Activated CD8-positive, alpha-beta T cell treated with anti-CD3 and anti-CD28 coated beads for 36 hours (primary cell): Measurements from ENCODE around the gene NCS1. TPM values are rescaled to one million over a fixed set of nuclear protein-coding genes. Genes with fewer than 3 reads are reported as not detected.

Source experiments
- ATAC-seq: fragments of 200-7000 bp; cut with Tn5 transposase; one replicate; pipeline ENCODE4 v1.10.0; 2021; ENCODE audit warnings: mild to moderate bottlenecking, moderate library complexity
- CTCF ChIA-PET: fragments of 350-600 bp; sonication (Branson Sonifier 250); formaldehyde crosslinking; loops from one replicate; lab custom pipeline; 2021; ENCODE audit warnings: antibody characterized with exemption; lab: Charles Lee
- POLR2A ChIA-PET: fragments of 350-600 bp; sonication (Branson Sonifier 250); formaldehyde crosslinking; loops from one replicate; lab custom pipeline; 2021; ENCODE audit warnings: antibody characterized with exemption; lab: Charles Lee
- DNase-seq: peaks from one replicate; pipeline ENCODE4 v3.0.0-alpha.2; 2020
- H3K27ac Mint-ChIP-seq: one replicate; pipeline ENCODE4 v1.8.0; 2021; ENCODE audit warnings: mild to moderate bottlenecking, mixed read lengths
- H3K27me3 Mint-ChIP-seq: one replicate; pipeline ENCODE4 v1.8.0; 2021; ENCODE audit warnings: mixed read lengths
- H3K36me3 Mint-ChIP-seq: one replicate; pipeline ENCODE4 v1.8.0; 2021; ENCODE audit warnings: low read depth, mixed read lengths
- H3K4me1 Mint-ChIP-seq: one replicate; pipeline ENCODE4 v1.8.0; 2021; ENCODE audit warnings: low read depth, mixed read lengths
- H3K4me3 Mint-ChIP-seq: one replicate; pipeline ENCODE4 v1.8.0; 2021; ENCODE audit warnings: mild to moderate bottlenecking, moderate library complexity, mixed read lengths
- H3K9me3 Mint-ChIP-seq: one replicate; pipeline ENCODE4 v1.8.0; 2021; ENCODE audit warnings: mixed read lengths
- intact Hi-C: fragments of 100-400 bp; cut with micrococcal nuclease; formaldehyde crosslinking; loops from one replicate; pipeline ENCODE4 v1.10.0; 2022
- total RNA-seq, 2 experiments: library from RNA; stranded (reverse); gene quantifications; one replicate each; pipeline ENCODE4 v1.2.3, GENCODE V29; 2021
- TF ChIP-seq, protein P1 (sequence below): fragments of 200-600 bp; IDR thresholded peaks from one replicate; pipeline ENCODE4 v1.8.0; 2022; ENCODE audit warnings: antibody characterized with exemption, mild to moderate bottlenecking

NCS1 gene
- total RNA-seq, 2 experiments from 2014 or later: 21.2 to 21.3 TPM

GRCh38 chr9:130263601-130264413, 91.6 kb downstream of the NCS1 start:
- H3K4me3 Mint-ChIP-seq: no peak overlapping the region
- TF ChIP-seq, protein P1, sequence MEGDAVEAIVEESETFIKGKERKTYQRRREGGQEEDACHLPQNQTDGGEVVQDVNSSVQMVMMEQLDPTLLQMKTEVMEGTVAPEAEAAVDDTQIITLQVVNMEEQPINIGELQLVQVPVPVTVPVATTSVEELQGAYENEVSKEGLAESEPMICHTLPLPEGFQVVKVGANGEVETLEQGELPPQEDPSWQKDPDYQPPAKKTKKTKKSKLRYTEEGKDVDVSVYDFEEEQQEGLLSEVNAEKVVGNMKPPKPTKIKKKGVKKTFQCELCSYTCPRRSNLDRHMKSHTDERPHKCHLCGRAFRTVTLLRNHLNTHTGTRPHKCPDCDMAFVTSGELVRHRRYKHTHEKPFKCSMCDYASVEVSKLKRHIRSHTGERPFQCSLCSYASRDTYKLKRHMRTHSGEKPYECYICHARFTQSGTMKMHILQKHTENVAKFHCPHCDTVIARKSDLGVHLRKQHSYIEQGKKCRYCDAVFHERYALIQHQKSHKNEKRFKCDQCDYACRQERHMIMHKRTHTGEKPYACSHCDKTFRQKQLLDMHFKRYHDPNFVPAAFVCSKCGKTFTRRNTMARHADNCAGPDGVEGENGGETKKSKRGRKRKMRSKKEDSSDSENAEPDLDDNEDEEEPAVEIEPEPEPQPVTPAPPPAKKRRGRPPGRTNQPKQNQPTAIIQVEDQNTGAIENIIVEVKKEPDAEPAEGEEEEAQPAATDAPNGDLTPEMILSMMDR: no peak
- H3K27ac Mint-ChIP-seq: no peak overlapping the region
- CTCF ChIA-PET: interaction anchor here (0.8 to 1.2 kb wide), 2 partner anchors 13 to 22 kb away, joined by 3 read pairs; no protein-coding TSS in a partner anchor
- intact Hi-C loops: no loop called here
- H3K4me1 Mint-ChIP-seq: peaks cover 2% of the 10 kb centered on the region
- peaks cover 65% of the 10 kb centered on the region for H3K27me3 Mint-ChIP-seq
- ATAC-seq: no peak
- H3K36me3 Mint-ChIP-seq: no peaks in the 10 kb centered on the region
- H3K9me3 Mint-ChIP-seq: no peaks in the 10 kb centered on the region
- DNase-seq: peak; percentile 8
- POLR2A ChIA-PET: interaction anchor here (1.4 kb wide), 1 partner anchor 156 kb away, joined by 3 read pairs; no protein-coding TSS in a partner anchor

DNA sequence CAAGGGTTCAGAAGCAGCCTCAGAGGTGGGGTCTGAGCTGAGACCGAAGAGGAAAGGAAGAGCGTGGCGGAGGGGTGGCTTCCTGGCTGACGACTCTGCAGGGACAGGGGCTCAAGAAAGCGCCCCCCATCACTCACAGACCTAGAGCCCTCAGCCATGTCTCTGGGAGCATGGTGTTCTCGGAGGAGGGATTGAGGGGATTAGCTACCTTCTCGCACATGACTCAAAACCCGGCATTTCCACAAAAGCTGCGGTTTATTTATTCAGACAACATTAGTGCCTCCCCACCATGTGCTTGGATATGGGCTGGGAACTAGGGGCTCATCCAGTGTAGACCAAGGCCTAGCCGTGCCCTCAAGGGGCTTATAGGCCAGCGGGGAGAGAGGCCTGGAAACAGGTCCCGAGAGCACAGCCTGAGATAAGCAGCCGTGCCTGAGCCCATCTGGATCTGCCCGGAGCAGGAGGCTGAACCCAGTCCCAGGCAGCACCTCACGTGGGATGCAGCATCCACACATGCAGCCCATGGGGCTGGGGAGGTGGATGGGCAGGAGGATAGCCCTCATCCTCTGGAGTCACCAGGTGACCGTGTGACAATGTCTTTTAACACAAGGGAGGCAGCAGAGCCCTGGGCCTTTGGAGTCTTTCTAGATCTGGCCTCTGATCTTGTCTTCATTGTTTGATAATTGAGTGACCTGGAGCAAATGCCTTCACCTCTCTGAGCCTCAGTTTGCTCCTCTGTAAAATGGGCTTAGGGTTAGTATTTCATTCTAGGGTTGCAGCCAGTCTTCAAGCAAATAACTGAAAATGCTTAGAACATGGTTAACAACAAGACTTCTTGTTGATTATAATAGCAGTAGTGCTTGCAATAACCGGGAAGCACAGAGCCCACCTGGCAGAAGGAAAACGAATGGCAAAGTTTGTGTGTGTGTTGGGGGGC, 92.5 kb downstream of the NCS1 start:
- DNase-seq (no peak), ATAC-seq (no peak)
- Mint-ChIP-seq H3K9me3 (no peaks in the 10 kb centered on the region), H3K36me3 (no peaks in the 10 kb centered on the region), H3K27ac (no peak overlapping the region), H3K27me3 (peaks cover 67% of the 10 kb centered on the region), H3K4me1 (peaks cover 2% of the 10 kb centered on the region), H3K4me3 (no peak overlapping the region)
- ChIA-PET CTCF (interaction anchor here (1.2 kb wide), 1 partner anchor 14 kb away, joined by 3 read pairs; no protein-coding TSS in a partner anchor), POLR2A (interaction anchor here (1.4 kb wide), 1 partner anchor 157 kb away, joined by 3 read pairs; no protein-coding TSS in a partner anchor)
- intact Hi-C loops: no loop called here
- TF ChIP-seq, protein P1: no peak

DNA sequence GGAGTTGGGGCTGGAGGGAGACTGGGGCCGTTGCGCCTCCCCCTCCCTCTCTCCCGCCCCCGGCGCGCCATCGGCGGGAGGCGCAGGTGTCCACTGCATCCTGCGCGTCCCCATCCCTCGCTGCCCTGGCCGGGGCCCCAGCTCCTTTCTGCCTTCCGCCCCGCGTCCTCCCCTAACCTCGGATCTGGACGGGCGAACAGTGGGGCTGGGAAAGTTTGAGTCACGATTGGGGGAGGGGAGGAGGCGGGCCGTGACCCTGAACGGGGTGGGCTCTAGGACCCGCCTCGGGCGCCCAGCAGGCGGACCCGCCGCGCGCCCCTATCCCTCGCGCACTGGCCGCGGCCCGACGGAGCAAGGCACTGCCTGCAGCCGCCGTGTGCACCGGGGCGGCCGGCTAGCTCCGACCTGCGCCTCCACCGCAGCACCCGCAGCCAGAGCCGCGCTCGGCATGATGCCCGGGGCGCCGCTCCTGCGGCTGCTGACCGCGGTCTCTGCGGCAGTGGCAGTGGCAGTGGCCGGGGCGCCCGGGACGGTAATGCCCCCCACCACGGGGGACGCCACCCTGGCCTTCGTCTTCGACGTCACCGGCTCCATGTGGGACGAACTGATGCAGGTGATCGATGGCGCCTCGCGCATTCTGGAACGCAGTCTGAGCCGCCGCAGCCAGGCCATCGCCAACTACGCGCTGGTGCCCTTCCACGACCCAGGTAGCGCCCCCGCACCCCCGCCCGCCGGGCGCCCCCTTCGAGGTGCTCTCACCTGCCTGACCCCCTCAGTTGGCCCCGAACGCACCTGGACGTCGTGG, 93.4 kb downstream of the NCS1 start, which contains the start of gene HMCN2:
HMCN2 (plus strand) TSS at position 330 of the 805 bp plus-strand sequence; CDS start at position 449, 119 bp downstream.
- POLR2A ChIA-PET: no interaction called here
- no peak within 1 kb of the TSS for H3K4me3 Mint-ChIP-seq
- peak; percentile 42 for ATAC-seq

More for the DNA sequence above, 93.4 kb downstream of the NCS1 start, which contains the start of gene HMCN2:
- TF ChIP-seq, protein P1: no peak
- CTCF ChIA-PET: no interaction called here
- H3K36me3 Mint-ChIP-seq: no peaks in the 10 kb centered on the region
- DNase-seq: peak; percentile 18
- H3K27ac Mint-ChIP-seq: no peak within 1 kb of the TSS
- peaks cover 2% of the 10 kb centered on the region for H3K4me1 Mint-ChIP-seq
- H3K9me3 Mint-ChIP-seq: no peaks in the 10 kb centered on the region
- intact Hi-C loops: no loop called here
- H3K27me3 Mint-ChIP-seq: peaks cover 64% of the 10 kb centered on the region
